H1 (cell line): ENCODE results near the gene PLA2G2E. TPM values are rescaled to one million over a fixed set of nuclear protein-coding genes. Genes with fewer than 3 reads are reported as not detected.

Source experiments
- CTCF ChIA-PET: fragments of 300-600 bp; sonication (Branson Sonifier 250); formaldehyde crosslinking; loops from one replicate; lab custom pipeline; 2021; ENCODE audit not compliant: partially characterized antibody; lab: Charles Lee
- POLR2A ChIA-PET: fragments of 300-600 bp; sonication (Branson Sonifier 250); formaldehyde crosslinking; loops from one replicate; lab custom pipeline; 2021; ENCODE audit warnings: inconsistent platforms; ENCODE audit not compliant: partially characterized antibody; lab: Charles Lee
- DNase-seq, 2 experiments: peaks; one replicate each; pipeline versions ENCODE4 v3.0.0 to v3.0.0-alpha.2; 2010 to 2022; ENCODE audit warnings: low spot score in 2 of 2, low read depth in 1 of 2, mixed read lengths in 1 of 2
- FAIRE-seq: peaks from 2 replicates; lab custom pipeline; 2011; peaks lifted over from hg19 to GRCh38; lab: Jason Lieb, UNC
- H2AFZ ChIP-seq: 2 replicates; pipeline ENCODE4 v1.8.1; 2012; ENCODE audit warnings: low read length, inconsistent platforms
- H2AK5ac ChIP-seq: 2 replicates; pipeline ENCODE4 v1.6.1; 2013; ENCODE audit warnings: low read depth, low read length
- H2BK120ac ChIP-seq: replicated peaks from 2 replicates; pipeline ENCODE3; 2013; ENCODE audit warnings: low read depth, low read length, inconsistent platforms
- H2BK12ac ChIP-seq: 2 replicates; pipeline ENCODE4 v1.6.1; 2013; ENCODE audit warnings: low read depth, low read length
- H2BK15ac ChIP-seq: 2 replicates; pipeline ENCODE4 v1.6.1; 2013; ENCODE audit warnings: low read length
- H2BK20ac ChIP-seq: 2 replicates; pipeline ENCODE4 v1.6.1; 2013; ENCODE audit warnings: low read length
- H2BK5ac ChIP-seq: 2 replicates; pipeline ENCODE4 v1.6.1; 2013; ENCODE audit warnings: low read depth, low read length
- H3K14ac ChIP-seq: 2 replicates; pipeline ENCODE4 v1.6.1; 2013; ENCODE audit warnings: inconsistent platforms; ENCODE audit not compliant: insufficient read length
- H3K18ac ChIP-seq: 2 replicates; pipeline ENCODE4 v1.6.1; 2013; ENCODE audit warnings: low read length; ENCODE audit errors: extremely low read depth
- H3K23ac ChIP-seq: 2 replicates; pipeline ENCODE4 v1.6.1; 2013; ENCODE audit warnings: inconsistent platforms; ENCODE audit not compliant: insufficient read length
- H3K23me2 ChIP-seq: 2 replicates; pipeline ENCODE4 v1.6.1; 2013; ENCODE audit warnings: low read depth, low read length
- H3K27ac ChIP-seq: 2 replicates; pipeline ENCODE4 v1.6.1; 2011; ENCODE audit warnings: low read depth, low read length, inconsistent platforms
- H3K27me3 ChIP-seq, 4 experiments: replicated peaks in 1 of 4; 1 replicate in 1 of 4; 2 replicates in 3 of 4; pipeline versions ENCODE4 v1.6.1 to v1.8.1; 2011 to 2013; ENCODE audit warnings: low read length in 3 of 4, mild to moderate bottlenecking in 3 of 4, inconsistent platforms in 2 of 4, mixed read lengths in 2 of 4, moderate library complexity in 1 of 4; ENCODE audit not compliant: control insufficient read depth in 3 of 4, insufficient read depth in 3 of 4; ENCODE audit errors: extremely low read depth in 1 of 4
- H3K36me3 ChIP-seq, 4 experiments: 2 replicates each; pipeline versions ENCODE4 v1.6.1 to v1.8.1; 2011 to 2013; ENCODE audit warnings: mild to moderate bottlenecking in 4 of 4, low read length in 3 of 4, moderate library complexity in 2 of 4, control low read depth in 1 of 4, inconsistent platforms in 1 of 4; ENCODE audit not compliant: insufficient read depth in 4 of 4, control insufficient read depth in 2 of 4
- H3K4ac ChIP-seq: replicated peaks from 2 replicates; pipeline ENCODE3; 2013; ENCODE audit warnings: low read length, low read depth, mixed read lengths, inconsistent platforms; ENCODE audit not compliant: insufficient read length
- H3K4me1 ChIP-seq, 4 experiments: replicated peaks in 1 of 4; 1 replicate in 1 of 4; 2 replicates in 3 of 4; pipeline versions ENCODE4 v1.6.1 to v1.8.1; 2011 to 2013; ENCODE audit warnings: low read length in 3 of 4, inconsistent platforms in 2 of 4, mixed read lengths in 1 of 4; ENCODE audit not compliant: insufficient read depth in 4 of 4, control insufficient read depth in 3 of 4
- H3K4me2 ChIP-seq, 2 experiments: 2 replicates each; pipeline versions ENCODE4 v1.6.1 to v1.8.1; 2011 to 2013; ENCODE audit warnings: low read depth in 2 of 2, low read length in 2 of 2, control low read depth in 1 of 2, inconsistent platforms in 1 of 2, mild to moderate bottlenecking in 1 of 2; ENCODE audit not compliant: insufficient read depth in 1 of 2
- H3K4me3 ChIP-seq, 4 experiments: fragments of 200-600, 300-600 bp in 1 of 4; sonication (generic), shearing (Covaris generic), sonication (Bioruptor Twin) in 1 of 4; 2 replicates each; pipeline versions ENCODE4 v1.5.1 to v1.8.1; 2011 to 2016; ENCODE audit warnings: low read length in 4 of 4, low read depth in 3 of 4, control low read depth in 2 of 4, inconsistent platforms in 2 of 4, mild to moderate bottlenecking in 2 of 4, mixed read lengths in 1 of 4, moderate library complexity in 1 of 4; ENCODE audit not compliant: insufficient read depth in 2 of 4; ENCODE audit errors: extremely low read depth in 1 of 4
- H3K56ac ChIP-seq: replicated peaks from 2 replicates; pipeline ENCODE3; 2013; ENCODE audit warnings: low read depth, mild to moderate bottlenecking, mixed read lengths, low read length, inconsistent platforms; ENCODE audit not compliant: insufficient read length
- H3K79me1 ChIP-seq: 2 replicates; pipeline ENCODE4 v1.6.1; 2013; ENCODE audit warnings: low read depth, low read length, control low read depth
- H3K79me2 ChIP-seq, 2 experiments: 2 replicates each; pipeline versions ENCODE4 v1.6.1 to v1.8.1; 2012 to 2013; ENCODE audit warnings: low read length in 2 of 2, mild to moderate bottlenecking in 2 of 2, inconsistent platforms in 1 of 2; ENCODE audit not compliant: insufficient read depth in 2 of 2, control insufficient read depth in 1 of 2
- H3K9ac ChIP-seq, 4 experiments: replicated peaks in 1 of 4; 1 replicate in 1 of 4; 2 replicates in 3 of 4; pipeline versions ENCODE4 v1.6.1 to v1.8.1; 2011 to 2013; ENCODE audit warnings: low read depth in 3 of 4, low read length in 3 of 4, control low read depth in 2 of 4, mild to moderate bottlenecking in 2 of 4, moderate library complexity in 2 of 4, inconsistent platforms in 1 of 4; ENCODE audit errors: extremely low read depth in 1 of 4
- H3K9me3 ChIP-seq, 2 experiments: 2 replicates each; pipeline versions ENCODE4 v1.6.1 to v1.8.1; 2012 to 2013; ENCODE audit warnings: mild to moderate bottlenecking in 2 of 2, moderate library complexity in 2 of 2, control low read depth in 1 of 2, inconsistent platforms in 1 of 2, low read depth in 1 of 2, low read length in 1 of 2, mixed read lengths in 1 of 2; ENCODE audit not compliant: insufficient read depth in 2 of 2
- H4K20me1 ChIP-seq, 2 experiments: replicated peaks in 1 of 2; 2 replicates each; pipeline versions ENCODE3 to v1.8.1; 2011 to 2013; ENCODE audit warnings: inconsistent platforms in 2 of 2, low read length in 2 of 2, mild to moderate bottlenecking in 1 of 2; ENCODE audit not compliant: insufficient read depth in 2 of 2, control insufficient read depth in 1 of 2
- H4K5ac ChIP-seq: 2 replicates; pipeline ENCODE4 v1.6.1; 2013; ENCODE audit warnings: low read length, low read depth, mixed read lengths, inconsistent platforms; ENCODE audit not compliant: insufficient read length
- H4K8ac ChIP-seq: 2 replicates; pipeline ENCODE4 v1.8.0; 2013; ENCODE audit warnings: mild to moderate bottlenecking, moderate library complexity, low read length, inconsistent platforms; ENCODE audit not compliant: insufficient read depth; ENCODE audit errors: extremely low read depth
- H4K91ac ChIP-seq: replicated peaks from 2 replicates; pipeline ENCODE3; 2013; ENCODE audit warnings: low read length, mixed read lengths, inconsistent platforms; ENCODE audit not compliant: insufficient read length
- CEBPB ChIP-seq: IDR thresholded peaks from 2 replicates; pipeline ENCODE4 v1.6.1; 2012; ENCODE audit warnings: low read depth, low read length
- HDAC2 ChIP-seq, 2 experiments: fragments of 300-600 bp in 1 of 2; sonication (generic) in 1 of 2; IDR thresholded peaks; 2 replicates each; pipeline ENCODE4 v1.6.1; 2011 to 2012; ENCODE audit warnings: low read depth in 2 of 2, low read length in 2 of 2, mild to moderate bottlenecking in 2 of 2, moderate library complexity in 2 of 2, borderline replicate concordance in 1 of 2, inconsistent platforms in 1 of 2
- HDAC6 ChIP-seq: IDR thresholded peaks from one replicate; pipeline ENCODE4 v1.7.1; 2012; ENCODE audit warnings: low read depth, mild to moderate bottlenecking, inconsistent platforms, low read length, moderate library complexity
- JUND ChIP-seq: IDR thresholded peaks from 2 replicates; pipeline ENCODE4 v1.6.1; 2011; ENCODE audit warnings: mild to moderate bottlenecking, improper control_type of control experiment, low read length
- RXRA ChIP-seq: IDR thresholded peaks from 2 replicates; pipeline ENCODE4 v1.6.1; 2011; ENCODE audit warnings: low read depth, mild to moderate bottlenecking, low read length, moderate library complexity; ENCODE audit not compliant: insufficient read depth
- WGBS, 2 experiments: shearing (Covaris generic) in 1 of 2; methylation state at CpG; one replicate each; pipeline versions ENCODE4 v1.1.6 to v1.1.7; 2013 to 2015; ENCODE audit warnings: low lambda C conversion rate in 2 of 2, mixed read lengths in 2 of 2, inconsistent platforms in 1 of 2, low coverage in 1 of 2, missing lambda C conversion rate in 1 of 2; ENCODE audit not compliant: insufficient replicate concordance in 2 of 2, insufficient coverage in 1 of 2, insufficient read length in 1 of 2; ENCODE audit errors: extremely low coverage in 1 of 2, missing lambda C conversion rate in 1 of 2; 5-methylcytosine and 5-hydroxymethylcytosine counted together
- polyA plus RNA-seq, 7 experiments: library from polyadenylated mRNA; depleted of rRNA in 3 of 7; stranded (reverse) in 5 of 7; unstranded in 2 of 7; fragments of >200 nt in 5 of 7; fragments of 200-250 nt in 2 of 7; gene quantifications; 1 replicate in 5 of 7; 2 replicates in 1 of 7; 4 replicates in 1 of 7; pipeline versions ENCODE4 v1.2.1 to v1.2.3, GENCODE V29; 2011 to 2013; ENCODE audit warnings: missing spikeins in 2 of 7, mixed read lengths in 2 of 7
- total RNA-seq: library from RNA; stranded (reverse); fragmentation: NEBNext Ultra II Directional; extraction: Animal tissue kit (Norgen Biotek cat#: 25700); gene quantifications from 2 replicates; pipeline ENCODE4 v1.2.1, GENCODE V29; 2021
- TF ChIP-seq, protein P1 (sequence below): IDR thresholded peaks from 2 replicates; pipeline ENCODE4 v1.6.1; 2012; ENCODE audit warnings: inconsistent platforms

The PLA2G2E gene
- total and polyA plus RNA-seq, 2 of the 8 experiments (the other 6 are each of a cell fraction or from before 2014, with no cell fraction given) = not detected

DNA sequence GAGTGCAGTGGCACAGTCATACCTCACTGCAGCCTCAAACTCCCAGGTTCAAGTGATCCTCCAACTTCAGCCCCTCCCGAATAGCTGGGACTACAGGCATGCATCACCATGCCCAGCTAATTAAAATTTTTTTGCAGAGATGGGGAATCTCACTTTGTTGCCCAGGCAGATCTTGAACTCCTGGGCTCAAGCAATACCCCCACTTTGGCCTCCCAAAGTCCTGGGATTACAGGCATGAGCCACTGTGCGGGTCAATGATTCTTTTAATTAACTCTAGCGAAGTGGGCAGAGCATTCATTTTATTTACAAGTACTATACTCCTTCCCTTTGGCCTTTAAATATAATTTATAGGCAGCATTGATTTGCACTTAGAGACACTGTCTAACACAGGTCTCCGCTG lies 43.8 kb downstream of the PLA2G2E start:
- POLR2A ChIA-PET = no interaction called here
- Histone ChIP-seq H3K9me3 (0 out of 4 replicates have a peak, but pooled peaks cover 0 to 2% of the 10 kb centered on the region in 2 experiments), H3K4me3 (no peak overlapping the region), H3K18ac (no peak overlapping the region), H3K79me2 (peaks cover 10 to 20% of the 10 kb centered on the region in 2 experiments), H3K4ac (no peak overlapping the region), H3K4me1 (peaks cover 0 to 3% (median 3%) of the 10 kb centered on the region in 4 experiments; a peak in 3 of 7 replicates), H4K5ac (no peak overlapping the region), H3K4me2 (no peak overlapping the region), H2AFZ (no peak overlapping the region), H3K23ac (no peak overlapping the region), H4K20me1 (peaks cover 0 to 4% of the 10 kb centered on the region in 2 experiments), H4K8ac (no peak overlapping the region), H3K23me2 (no peaks in the 10 kb centered on the region; the same call in 1 of the 2 replicates), H4K91ac (no peak overlapping the region), H2BK20ac (no peak overlapping the region), H3K14ac (no peak overlapping the region), H3K79me1 (no peaks in the 10 kb centered on the region; the same call in 1 of the 2 replicates), H2BK5ac (no peak overlapping the region), H3K9ac (no peak overlapping the region), H2BK120ac (no peak overlapping the region), H3K36me3 (peaks cover 0 to 3% (median 0%) of the 10 kb centered on the region in 4 experiments; a peak in 1 of 8 replicates), H2BK15ac (no peak overlapping the region), H3K27me3 (no peaks in the 10 kb centered on the region), H2BK12ac (no peak overlapping the region), H3K27ac (no peak overlapping the region), H2AK5ac (no peak overlapping the region), H3K56ac (no peak overlapping the region)
- FAIRE-seq (no peak), DNase-seq (no peak)
- WGBS, 2 experiments = 92% methylated on average over 4 of the region's 4 CpGs; no CpG with 5 or more reads in 1 of the 2 experiments
- no peak for TF ChIP-seq CEBPB
- TF ChIP-seq, protein P1, sequence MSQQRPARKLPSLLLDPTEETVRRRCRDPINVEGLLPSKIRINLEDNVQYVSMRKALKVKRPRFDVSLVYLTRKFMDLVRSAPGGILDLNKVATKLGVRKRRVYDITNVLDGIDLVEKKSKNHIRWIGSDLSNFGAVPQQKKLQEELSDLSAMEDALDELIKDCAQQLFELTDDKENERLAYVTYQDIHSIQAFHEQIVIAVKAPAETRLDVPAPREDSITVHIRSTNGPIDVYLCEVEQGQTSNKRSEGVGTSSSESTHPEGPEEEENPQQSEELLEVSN = no peak
- TF ChIP-seq HDAC2 (IDR thresholded peaks at IDR 0.05; ENCODE audit: borderline replicate concordance in 1 of 2, low read depth in 2 of 2, low read length in 2 of 2) = no peak
- TF ChIP-seq RXRA = no peak
- TF ChIP-seq HDAC6 = no peak
- no peak for TF ChIP-seq JUND
- CTCF ChIA-PET = interaction anchor here (0.7 to 2.8 kb wide), 4 partner anchors 9 to 260 kb away, joined by 3 to 8 read pairs (median 5); no protein-coding TSS in a partner anchor
